Fibroblast of skin of left biceps (primary cell): ENCODE measurements around the gene CCDC8.
"Not testable (repeated sequence)": the region's sequence is repeated elsewhere in the genome, so short reads cannot be mapped to it uniquely, and the experiment has no call there.

Experiments used
- DNase-seq, 2 experiments: peaks; one replicate each; pipeline ENCODE4 v3.0.0-alpha.2; 2013; ENCODE audit warnings: low read depth in 2 of 2

CCDC8 gene

DNA sequence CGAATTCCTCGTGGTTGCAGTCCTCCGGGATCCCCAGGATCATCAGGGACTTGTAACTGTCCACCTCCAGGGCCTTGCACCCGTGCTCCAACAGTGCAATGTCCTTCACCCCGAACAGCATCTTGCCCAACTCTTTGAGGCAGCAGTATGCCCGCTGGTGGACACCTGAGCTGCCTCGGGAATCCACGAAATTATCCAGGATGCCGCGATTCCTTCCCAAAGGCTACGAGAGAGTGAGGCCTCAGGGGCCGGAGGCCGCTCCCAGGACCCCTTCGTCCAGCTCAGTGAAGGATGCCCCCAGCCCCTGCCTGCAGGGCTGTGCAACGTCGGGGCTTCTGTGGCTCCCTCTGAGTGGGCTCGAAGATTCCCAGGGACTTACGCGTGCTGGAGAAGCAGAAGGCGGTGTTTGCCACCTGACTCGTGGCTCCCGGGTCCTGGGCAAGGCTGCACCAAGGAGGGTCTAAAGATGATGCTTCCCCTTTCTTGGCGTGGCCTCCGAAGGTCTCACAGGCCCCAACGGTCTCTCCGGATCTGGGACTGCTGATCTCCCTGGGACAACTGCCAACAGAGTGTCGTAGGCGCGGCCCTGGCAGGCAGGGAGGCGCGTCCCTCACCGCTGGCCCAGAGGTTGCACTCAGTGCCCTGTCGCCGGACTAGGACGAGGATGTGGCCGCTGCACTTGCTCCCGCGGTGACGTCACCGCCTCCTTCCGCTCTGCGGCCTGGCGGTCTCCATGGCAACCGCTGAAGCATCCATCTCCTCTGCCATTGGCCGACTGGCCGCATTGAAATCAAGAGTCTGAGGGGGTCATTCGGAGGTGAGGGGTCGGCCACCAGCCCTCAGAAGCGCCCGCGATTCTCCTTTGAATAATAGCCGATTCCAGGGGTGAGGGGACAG is 15.1 kb upstream of the CCDC8 start, which contains the start of gene PNMA8C:
PNMA8C (minus strand) TSS at position 698 of the 897 bp plus-strand sequence; CDS start at position 121, 577 bp downstream.
- DNase-seq: no peak

DNA sequence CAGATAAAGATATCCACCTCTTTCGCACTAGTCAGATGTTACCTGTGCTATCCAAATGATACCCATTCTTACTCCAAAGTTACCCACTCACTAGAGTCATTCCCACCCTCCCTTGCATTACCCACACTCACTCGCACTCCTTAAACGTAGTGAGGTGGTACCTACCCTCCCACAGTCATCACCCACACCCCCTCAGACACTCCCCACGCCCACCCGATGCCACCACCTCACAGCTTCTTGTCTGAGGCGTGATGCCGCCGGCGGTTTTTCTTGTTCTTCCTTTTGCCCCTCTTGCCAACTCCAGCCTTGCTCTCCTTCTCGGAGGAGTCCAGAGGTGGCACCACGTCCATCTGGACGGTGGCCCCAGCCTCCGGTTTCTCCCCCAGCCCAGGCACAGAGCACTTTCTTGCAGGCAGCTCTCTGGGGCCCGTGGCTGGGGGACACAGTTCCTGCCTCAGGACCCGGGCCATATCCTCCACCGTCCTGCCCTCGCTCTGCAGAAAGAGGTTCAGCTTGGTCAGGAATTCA is 14.2 kb upstream of the CCDC8 start:
- no peak for DNase-seq

DNA sequence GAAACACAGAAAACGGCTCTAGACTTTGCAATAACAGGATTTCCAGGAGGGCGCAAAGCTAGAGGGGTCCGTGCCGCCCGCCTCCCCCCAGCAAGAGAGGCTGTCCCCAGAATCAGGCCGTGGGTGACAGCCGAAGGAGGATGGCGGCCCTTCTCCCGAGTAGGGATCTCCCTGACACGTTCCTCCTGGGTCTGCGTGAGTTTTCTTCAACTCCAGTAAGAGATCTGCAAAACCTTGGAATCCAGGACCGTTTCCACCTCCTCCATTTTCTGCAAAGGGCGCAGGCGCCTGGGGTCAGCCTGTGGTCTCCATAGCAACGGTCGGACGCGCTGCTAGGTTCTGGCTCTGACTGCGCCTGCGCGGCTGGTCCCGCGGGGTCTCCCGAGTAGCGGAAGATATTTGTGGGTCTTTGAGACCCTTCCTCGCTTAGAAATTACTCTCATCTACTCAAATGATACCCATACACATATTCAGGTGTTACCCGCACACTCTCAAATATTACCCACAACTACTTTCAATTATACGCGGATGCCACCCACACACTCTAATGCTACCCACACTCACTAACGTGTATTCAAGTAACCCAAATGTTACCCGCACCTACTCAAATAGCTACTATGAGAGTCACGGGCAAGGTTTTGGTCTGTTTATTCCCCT is 13.3 kb upstream of the CCDC8 start:
- DNase-seq: no peak

DNA sequence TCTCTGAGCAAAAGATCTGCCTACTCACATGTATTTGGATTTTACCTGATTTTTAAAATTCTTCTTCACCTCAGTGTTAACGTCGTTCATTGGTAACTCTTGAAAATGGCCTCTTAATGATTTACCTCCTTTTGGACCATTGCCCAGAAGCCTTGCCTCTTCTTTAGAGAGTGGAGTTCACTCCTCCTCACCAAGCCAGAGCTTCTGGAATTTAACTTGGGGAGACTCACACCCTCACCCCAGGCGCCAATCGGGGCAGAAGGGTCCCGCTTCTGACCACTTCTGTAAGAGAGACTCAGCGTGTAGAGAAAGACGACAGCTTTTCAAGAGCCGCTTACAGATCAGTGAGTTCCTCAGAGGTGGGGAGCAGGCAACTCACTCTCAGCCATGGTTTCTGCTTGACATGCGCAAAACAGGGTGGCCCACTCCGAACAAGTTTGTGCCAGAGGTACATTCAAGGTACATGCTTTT is 12.7 kb upstream of the CCDC8 start:
- no peak for DNase-seq

DNA sequence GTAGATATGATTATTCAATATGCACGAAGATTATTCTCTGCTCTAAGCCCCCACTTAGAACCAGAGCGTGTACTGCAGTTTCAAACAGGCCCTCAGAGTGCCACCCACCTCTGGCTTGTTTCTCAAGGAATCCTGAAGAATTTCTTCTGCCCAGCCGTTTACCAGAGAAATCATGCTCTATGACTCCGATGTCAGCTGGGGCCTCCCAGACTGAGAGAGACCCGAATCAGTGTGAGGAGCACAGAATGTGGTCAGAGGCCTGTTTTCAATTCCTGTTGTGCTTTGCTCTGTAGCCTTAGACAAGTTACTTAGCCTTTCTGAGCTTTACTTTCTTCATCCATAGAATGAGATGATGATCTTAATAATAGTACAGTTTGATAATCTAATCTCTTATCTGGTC is 9.8 kb upstream of the CCDC8 start:
- DNase-seq: no peak

DNA sequence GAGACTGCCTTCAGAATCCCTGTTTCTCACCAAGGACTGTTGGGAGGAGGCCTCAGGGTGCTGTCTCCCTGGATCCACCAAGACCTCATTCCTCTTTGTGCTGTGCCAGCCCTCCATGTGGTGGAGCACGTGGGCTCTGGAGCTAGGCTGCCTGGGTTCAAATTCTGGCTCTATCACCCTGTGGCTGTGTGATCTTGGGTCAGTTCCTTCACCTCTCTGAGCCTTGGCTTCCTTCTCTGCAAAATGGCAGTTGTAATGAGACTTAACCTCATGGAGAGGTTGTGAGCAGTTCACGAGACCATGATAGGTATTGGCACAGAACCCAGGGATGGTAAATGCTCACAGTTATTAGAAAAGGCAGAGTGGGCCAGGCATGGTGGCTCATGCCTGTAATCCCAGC is 9.0 kb upstream of the CCDC8 start:
- DNase-seq: no peak

DNA sequence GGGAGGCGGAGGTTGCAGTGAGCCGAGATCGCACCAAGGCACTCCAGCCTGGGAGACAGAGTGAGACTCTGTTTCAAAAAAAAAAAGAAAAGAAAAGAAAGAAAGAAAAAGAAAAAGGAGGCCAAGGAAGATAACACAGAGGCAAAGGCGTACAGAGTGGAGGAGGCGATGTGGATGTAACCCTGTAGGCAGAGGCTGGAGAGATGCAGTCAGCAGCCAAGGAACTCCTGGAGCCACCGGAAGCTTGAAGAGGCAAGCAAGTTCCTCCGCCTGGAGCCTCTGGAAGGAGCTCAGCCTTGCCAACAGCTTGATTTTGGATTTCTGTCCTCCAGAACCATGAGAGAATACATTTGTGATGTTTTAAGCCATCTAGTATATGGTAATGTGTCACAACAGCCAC is 6.7 kb upstream of the CCDC8 start:
- no peak for DNase-seq

DNA sequence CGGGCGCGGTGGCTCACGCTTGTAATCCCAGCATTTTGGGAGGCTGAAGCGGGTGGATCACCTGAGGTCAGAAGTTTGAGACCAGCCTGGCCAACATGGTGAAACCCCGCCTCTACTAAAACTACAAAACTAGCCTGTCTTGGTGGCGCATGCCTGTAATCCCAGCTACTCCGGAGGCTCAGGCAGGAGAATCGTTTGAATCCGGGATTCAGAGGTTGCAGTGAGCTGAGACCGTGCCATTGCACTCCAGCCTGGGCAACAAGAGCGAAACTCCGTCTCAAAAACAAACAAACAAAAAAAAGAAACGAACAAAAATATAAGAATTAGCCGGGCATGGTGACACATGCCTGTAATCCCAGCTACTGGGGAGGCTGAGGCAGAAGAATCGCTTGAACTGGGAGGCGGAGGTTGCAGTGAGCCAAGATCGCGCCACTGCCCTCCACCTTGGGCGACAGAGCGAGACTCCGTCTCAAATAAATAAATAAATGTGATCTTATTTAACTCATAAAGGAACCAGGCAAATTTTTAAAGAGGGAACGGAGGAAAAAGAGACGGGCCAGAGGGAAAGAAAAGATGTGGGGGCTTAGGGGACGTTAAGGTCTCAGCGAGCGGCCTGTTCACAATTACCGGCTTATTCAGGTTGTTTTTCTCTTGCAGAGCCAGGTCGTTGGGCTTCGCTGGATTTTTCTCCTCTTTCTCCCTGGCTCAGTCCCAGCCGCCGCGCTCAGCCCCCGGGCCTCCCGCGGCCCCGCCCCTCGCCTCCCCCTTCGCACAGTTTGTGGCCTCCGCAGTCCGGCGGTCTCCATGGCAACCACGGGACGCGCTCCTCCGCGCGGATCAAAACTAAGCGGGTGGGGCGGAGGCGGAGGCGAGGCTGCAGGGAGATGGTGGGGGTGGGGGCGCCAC is 2.7 kb upstream of the CCDC8 start:
- DNase-seq: peak; percentile 75 to 76

DNA sequence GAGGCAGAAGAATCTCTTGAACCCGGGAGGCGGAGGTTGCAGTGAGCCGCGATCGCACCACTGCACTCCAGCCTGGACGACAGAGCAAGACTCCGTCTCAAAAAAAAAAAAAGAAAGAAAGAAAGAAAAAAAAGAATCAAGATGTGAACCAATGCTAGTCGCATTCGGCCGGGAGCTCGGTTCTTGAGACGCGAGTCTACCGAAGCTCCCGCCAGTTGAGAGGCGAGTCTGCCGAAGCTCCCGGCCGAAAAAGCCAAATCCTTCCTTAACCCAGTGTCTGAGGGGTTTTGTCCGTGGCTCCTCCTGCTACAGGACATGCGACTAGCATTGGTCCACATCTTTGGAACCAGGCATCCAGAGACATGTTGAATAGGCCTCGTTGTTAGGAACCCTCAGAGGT is 1.5 kb upstream of the CCDC8 start:
- not testable (repeated sequence) for DNase-seq

DNA sequence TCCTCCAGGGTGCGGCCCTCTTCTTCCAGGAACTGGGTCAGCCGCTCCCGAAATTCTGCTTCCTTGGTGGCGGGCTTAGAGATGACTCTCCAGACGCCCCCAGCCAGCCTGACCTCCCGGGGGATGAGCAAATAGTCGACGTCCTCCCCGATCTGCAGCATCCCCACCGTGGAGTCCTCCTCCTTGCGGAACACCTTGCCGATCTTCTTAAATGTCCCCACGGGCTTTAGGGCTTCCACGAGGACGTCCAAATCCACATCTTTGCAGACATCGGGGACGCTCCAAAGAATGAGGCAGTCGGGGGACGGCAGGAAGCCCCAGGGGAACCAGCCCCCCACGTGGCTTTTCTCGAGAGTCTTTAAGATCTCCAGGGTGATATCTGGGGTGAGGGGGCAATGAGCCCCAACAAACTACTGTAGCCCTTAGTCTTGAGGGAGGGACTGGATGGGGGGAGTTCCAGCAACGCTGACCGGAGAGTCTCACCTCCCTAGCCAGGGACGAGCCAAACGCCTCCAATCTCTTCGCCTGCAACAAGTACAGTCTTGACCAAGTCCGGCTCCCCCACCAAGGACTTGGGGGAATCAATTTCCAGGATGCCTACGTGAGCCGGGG is 608 bp downstream of the CCDC8 start:
- no peak for DNase-seq

DNA sequence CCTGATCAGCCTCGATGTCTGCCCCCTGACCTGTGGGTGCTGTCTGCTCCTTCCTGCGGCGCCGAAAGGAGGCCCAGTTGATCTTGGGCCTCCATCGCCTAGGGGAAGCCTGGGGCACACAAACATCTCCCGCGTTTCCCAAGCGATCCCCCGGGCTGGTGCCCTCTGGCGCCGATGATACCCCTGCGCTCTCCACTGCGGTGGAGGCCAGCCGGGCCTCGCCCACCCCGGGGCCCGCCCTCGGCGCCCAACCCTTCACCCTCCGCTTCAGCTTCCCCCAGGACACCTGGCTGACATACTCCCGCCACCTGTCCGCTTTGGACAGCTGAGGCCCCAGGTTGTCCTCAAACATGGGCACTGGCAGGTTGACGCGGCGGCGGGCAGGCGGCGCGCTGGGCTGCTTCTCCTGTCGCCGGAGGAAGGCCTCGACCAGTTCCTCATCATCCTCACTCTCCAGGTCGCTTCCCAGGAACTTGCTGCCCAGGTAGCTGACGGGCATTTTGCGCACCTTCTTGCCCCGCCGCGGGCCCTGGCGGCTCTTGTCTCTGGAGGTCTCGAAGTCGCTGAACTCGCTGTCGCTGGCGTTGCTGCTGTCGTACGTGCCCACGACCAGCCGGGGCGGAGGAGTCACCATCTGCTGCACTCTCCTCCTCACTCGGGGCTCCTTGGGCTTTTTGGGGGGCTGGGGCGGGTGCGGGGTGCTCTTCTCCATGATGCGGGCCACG is 1.3 kb downstream of the CCDC8 start:
- DNase-seq: no peak

DNA sequence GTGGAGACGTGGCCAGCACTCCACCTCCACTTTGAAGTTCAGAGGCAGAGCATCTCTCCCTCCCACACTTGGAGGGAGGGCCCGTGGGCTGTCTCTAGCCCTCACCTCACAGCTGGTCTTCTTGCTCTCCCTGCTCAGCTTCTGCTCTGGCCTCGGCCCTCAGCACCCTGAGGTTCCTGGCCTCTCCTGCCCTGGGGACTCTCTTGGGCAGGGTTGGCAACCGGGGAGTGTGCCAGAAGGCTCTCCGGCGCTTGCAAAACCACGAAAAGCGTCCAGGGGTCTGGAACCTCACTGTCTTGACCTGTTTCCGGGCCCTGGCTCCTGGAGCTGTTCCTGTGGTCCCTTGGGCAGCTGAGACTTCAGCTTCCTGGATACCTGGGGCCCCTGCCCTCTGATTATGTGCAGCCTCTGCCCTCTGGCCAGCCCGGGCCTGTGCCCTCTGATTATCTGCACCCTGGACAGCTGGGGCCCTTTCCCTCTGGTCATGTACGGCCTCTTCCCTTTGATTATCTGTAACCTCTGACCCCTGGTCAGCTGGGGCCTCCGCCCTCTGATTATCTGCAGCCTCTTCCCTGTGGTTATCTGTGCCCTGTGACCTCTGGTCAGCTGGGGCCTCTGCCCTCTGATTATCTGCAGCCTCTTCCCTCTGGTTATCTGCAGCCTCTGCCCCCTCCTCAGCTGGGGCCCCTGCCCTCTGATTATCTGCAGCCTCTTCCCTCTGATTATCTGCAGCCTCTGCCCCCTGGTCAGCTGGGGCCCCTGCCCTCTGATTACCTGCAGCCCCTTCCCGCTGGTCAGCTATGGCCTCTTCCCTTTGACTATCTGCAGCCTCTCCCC is 2.1 kb downstream of the CCDC8 start:
- DNase-seq: no peak

DNA sequence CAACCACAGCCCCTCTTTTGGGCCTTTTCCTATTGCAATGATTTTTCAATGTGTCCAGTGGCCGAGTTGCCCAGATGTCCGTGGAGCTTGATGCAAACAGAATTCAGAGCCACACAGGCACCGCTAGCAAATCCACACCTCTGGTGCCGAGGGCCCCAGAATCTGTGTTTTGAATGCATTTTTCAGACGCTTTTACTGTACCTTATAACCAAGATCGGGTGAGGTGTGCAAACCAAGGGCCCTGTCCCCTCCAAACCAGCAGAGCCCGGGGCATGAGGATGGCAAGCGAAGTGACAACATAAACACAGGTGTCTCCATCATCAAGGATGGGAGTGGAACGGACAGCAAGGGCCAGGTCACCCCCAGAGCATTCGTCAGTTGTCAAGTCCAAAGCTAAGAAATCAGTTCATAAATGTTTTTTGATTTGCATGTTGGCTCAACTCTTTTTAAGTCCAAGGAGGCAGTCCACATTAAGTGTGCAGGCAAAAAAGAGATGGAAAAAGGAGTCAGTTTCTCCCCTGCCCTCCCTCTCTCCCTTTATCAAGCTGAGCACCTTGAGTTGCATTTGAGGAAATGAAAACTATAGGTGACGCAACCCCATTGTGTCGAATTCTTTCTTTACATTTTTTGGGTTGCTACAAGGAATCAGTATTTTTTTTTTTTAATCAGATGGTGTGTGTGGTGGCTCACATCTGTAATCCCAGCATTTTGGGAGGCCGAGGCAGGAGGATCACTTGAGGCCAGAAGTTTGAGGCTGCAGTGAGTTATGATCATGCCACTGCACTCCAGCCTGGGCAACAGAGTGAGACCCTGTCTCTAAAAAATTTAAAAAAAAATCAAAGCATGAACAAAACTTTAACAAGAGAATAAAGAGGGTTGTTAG is 2.9 kb downstream of the CCDC8 start:
- DNase-seq: no peak

DNA sequence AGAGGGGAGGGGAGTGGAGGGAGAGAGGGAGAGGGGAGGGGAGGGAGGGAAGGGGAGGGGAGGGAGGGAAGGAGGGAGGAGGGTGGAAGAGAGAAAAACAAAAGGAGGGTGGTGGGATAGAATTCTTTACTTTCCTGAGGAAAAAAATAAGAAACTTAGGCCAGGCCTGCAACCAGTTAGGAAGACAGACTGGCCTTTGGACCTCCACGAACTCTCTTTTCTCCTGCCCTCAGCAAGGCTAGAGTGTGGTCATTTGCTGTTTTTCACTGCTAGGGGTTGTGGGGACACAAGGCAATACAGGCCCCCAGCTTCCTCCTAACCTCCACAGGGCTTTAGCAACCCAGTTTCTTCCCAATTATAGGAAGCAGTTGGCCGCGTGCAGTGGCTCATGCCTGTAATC is 4.2 kb downstream of the CCDC8 start:
- no peak for DNase-seq

DNA sequence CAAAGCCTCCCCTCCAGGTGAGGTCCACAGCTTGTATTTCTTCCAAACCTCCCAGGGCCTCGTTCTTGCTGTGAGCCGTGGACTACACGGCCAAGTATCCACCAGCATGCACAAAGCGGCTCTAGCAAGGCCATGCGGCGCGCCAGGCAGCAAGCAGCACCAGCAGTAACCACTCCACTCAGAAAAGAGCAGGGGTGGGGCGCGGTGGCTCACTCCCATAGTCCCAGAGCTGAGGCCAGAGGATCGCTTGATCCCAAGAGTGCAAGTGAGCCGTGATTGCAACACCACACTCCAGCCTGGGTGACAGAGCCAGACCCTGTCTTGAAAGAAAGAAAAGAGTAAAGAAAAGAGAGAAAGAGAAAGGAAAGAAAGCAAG is 4.7 kb downstream of the CCDC8 start:
- no peak for DNase-seq

DNA sequence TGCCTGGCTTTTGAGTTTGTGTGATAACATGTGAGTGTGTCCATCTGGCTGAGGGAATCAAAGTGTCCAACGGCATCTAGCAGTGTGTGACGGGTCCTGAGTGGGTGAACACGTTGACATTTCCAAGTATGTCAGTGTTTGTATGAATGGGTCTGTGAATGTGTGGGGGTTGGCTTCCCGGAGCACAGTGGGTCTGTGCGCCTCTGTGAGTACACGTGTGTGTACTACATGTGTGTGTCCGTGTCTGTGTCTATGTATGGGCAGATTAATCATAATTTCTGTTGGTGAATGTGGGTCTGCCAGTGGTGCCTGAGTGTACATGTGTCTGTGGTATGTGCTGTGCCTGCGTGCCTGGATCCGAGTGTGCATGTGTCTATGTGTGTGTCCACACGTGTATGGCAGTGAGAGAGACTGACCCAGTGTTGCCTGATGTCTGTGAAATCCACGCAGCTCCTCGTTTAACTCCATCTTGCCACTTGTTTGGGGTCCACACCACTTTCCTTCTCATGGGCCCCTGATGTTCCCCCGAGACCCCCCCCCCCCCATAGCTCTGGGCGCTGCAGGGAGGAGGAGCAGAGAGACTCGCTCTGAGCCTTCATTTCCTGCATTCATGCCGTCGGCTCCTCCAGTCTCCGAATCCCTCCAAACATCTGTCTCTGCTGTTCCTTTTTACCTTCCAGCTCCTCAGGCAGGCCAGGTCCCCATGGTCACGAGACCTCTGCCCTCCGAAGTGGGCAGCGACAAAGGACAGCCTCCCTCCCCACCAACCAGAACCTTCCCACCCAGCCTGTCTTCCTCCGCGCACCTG is 5.3 kb downstream of the CCDC8 start:
- DNase-seq: no peak

DNA sequence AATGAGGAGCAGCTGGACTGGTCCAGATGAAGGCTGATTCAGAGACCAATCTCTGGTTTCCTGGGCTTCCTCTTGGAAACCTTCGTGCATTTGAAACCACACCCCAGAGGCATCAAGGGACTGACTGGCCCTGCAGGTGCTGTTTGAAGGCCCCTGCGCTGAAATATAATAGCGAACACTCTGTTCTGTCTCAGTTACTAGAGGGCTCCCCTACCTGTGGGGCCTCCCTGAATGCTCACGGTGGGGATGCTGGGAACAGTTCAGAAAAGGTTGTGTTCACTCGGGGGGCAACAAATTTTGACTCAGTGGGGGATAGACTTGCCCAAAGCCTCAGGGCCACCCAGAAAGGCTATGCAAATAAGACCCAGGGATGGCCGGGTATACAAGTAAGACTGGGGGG is 6.4 kb downstream of the CCDC8 start:
- DNase-seq: no peak
